WTC11 (cell line): Measurements from ENCODE around the gene TCF12. TPM values are rescaled to one million over a fixed set of nuclear protein-coding genes. Genes with fewer than 3 reads are reported as not detected.

Experiments
- ATAC-seq: fragments of 200-7000 bp; cut with Tn5 transposase; 2 replicates; pipeline ENCODE4 v1.10.0; 2021; ENCODE audit warnings: mild to moderate bottlenecking, moderate library complexity
- CTCF ChIA-PET: fragments of 300-600 bp; sonication (Branson Sonifier 250); formaldehyde crosslinking; loops from one replicate; lab custom pipeline; 2021; ENCODE audit warnings: antibody characterized with exemption; lab: Charles Lee
- POLR2A ChIA-PET: fragments of 350-600 bp; sonication (Branson Sonifier 250); formaldehyde crosslinking; loops from one replicate; lab custom pipeline; 2021; ENCODE audit warnings: antibody characterized with exemption; lab: Charles Lee
- DNase-seq: peaks from one replicate; pipeline ENCODE4 v3.0.0; 2021; ENCODE audit warnings: low spot score
- H3K27ac Mint-ChIP-seq: 2 replicates; pipeline ENCODE4 v1.8.0; 2021; ENCODE audit warnings: mixed read lengths
- H3K27me3 Mint-ChIP-seq: 2 replicates; pipeline ENCODE4 v1.8.0; 2021; ENCODE audit warnings: low read depth, mild to moderate bottlenecking, moderate library complexity, mixed read lengths
- H3K36me3 Mint-ChIP-seq: 2 replicates; pipeline ENCODE4 v1.8.0; 2021; ENCODE audit warnings: mixed read lengths
- H3K4me1 Mint-ChIP-seq: 2 replicates; pipeline ENCODE4 v1.8.0; 2022; ENCODE audit warnings: mixed read lengths
- H3K4me3 Mint-ChIP-seq: 2 replicates; pipeline ENCODE4 v1.8.0; 2021; ENCODE audit warnings: mild to moderate bottlenecking, moderate library complexity, mixed read lengths
- H3K9me3 Mint-ChIP-seq: 2 replicates; pipeline ENCODE4 v1.8.0; 2021; ENCODE audit warnings: mixed read lengths
- AR ChIP-seq: fragments of 250-450 bp; sonication (Bioruptor Pico); IDR thresholded peaks from 2 replicates; pipeline ENCODE4 v1.9.0; 2021; ENCODE audit warnings: mild to moderate bottlenecking
- EMX1 ChIP-seq: fragments of 250-450 bp; sonication (Bioruptor Pico); IDR thresholded peaks from 2 replicates; pipeline ENCODE4 v1.8.0; 2021; ENCODE audit warnings: mild to moderate bottlenecking
- ETV6 ChIP-seq: sonication (generic); formaldehyde crosslinking; IDR thresholded peaks from 2 replicates; pipeline ENCODE4 v1.8.1; 2022; ENCODE audit warnings: mild to moderate bottlenecking, missing genetic modification reagents
- FOXJ3 ChIP-seq: sonication (generic); formaldehyde crosslinking; IDR thresholded peaks from 2 replicates; pipeline ENCODE4 v1.9.0; 2021; ENCODE audit warnings: missing genetic modification reagents, mild to moderate bottlenecking, borderline replicate concordance
- GABPB1 ChIP-seq: sonication (generic); formaldehyde crosslinking; IDR thresholded peaks from 2 replicates; pipeline ENCODE4 v1.8.1; 2023; ENCODE audit warnings: mild to moderate bottlenecking, missing genetic modification reagents
- NFE2L1 ChIP-seq: sonication (generic); formaldehyde crosslinking; IDR thresholded peaks from 2 replicates; pipeline ENCODE4 v1.8.1; 2023; ENCODE audit warnings: missing genetic modification reagents
- NR1H2 ChIP-seq: sonication (generic); formaldehyde crosslinking; IDR thresholded peaks from 2 replicates; pipeline ENCODE4 v1.9.0; 2021; ENCODE audit warnings: mild to moderate bottlenecking, moderate library complexity, missing genetic modification reagents
- NR2C2 ChIP-seq: sonication (generic); formaldehyde crosslinking; IDR thresholded peaks from 2 replicates; pipeline ENCODE4 v1.8.0; 2022; ENCODE audit warnings: mild to moderate bottlenecking, missing genetic modification reagents
- OVOL2 ChIP-seq: fragments of 250-450 bp; sonication (Bioruptor Pico); IDR thresholded peaks from 2 replicates; pipeline ENCODE4 v1.9.0; 2021; ENCODE audit warnings: mild to moderate bottlenecking, borderline replicate concordance
- PREB ChIP-seq: sonication (generic); formaldehyde crosslinking; IDR thresholded peaks from 2 replicates; pipeline ENCODE4 v1.8.1; 2022; ENCODE audit warnings: mild to moderate bottlenecking, missing genetic modification reagents, moderate library complexity, borderline replicate concordance
- RELA ChIP-seq: sonication (generic); formaldehyde crosslinking; IDR thresholded peaks from 2 replicates; pipeline ENCODE4 v1.8.1; 2022; ENCODE audit warnings: missing genetic modification reagents, mild to moderate bottlenecking, borderline replicate concordance
- SOX15 ChIP-seq: fragments of 250-450 bp; sonication (Bioruptor Pico); IDR thresholded peaks from 2 replicates; pipeline ENCODE4 v1.9.0; 2021; ENCODE audit warnings: mild to moderate bottlenecking
- TEAD1 ChIP-seq: sonication (generic); formaldehyde crosslinking; IDR thresholded peaks from 2 replicates; pipeline ENCODE4 v1.8.0; 2022; ENCODE audit warnings: mild to moderate bottlenecking, missing genetic modification reagents
- TEAD4 ChIP-seq: sonication (generic); formaldehyde crosslinking; IDR thresholded peaks from 2 replicates; pipeline ENCODE4 v1.8.0; 2022; ENCODE audit warnings: mild to moderate bottlenecking, missing genetic modification reagents
- ZNF317 ChIP-seq: sonication (generic); formaldehyde crosslinking; IDR thresholded peaks from 2 replicates; pipeline ENCODE4 v1.8.1; 2023; ENCODE audit warnings: low read depth, mild to moderate bottlenecking, moderate library complexity, missing genetic modification reagents, borderline replicate concordance
- ZNF416 ChIP-seq: fragments of 250-450 bp; sonication (Bioruptor Pico); IDR thresholded peaks from 2 replicates; pipeline ENCODE4 v1.9.0; 2021; ENCODE audit warnings: mild to moderate bottlenecking, inconsistent platforms
- ZNF423 ChIP-seq: fragments of 250-450 bp; sonication (Bioruptor Pico); IDR thresholded peaks from 2 replicates; pipeline ENCODE4 v2.1.2; 2022; ENCODE audit warnings: mild to moderate bottlenecking, moderate library complexity
- ZSCAN18 ChIP-seq: fragments of 250-450 bp; sonication (Bioruptor Pico); IDR thresholded peaks from 2 replicates; pipeline ENCODE4 v2.1.2; 2022; ENCODE audit warnings: mild to moderate bottlenecking, moderate library complexity
- total RNA-seq: library from RNA; stranded (reverse); gene quantifications from 3 replicates; pipeline ENCODE4 v1.2.3, GENCODE V29; 2021
- TF ChIP-seq, protein P1 (sequence below): fragments of 250-450 bp; sonication (Bioruptor Pico); IDR thresholded peaks from 2 replicates; pipeline ENCODE4 v1.8.0; 2021; ENCODE audit warnings: mild to moderate bottlenecking
- TF ChIP-seq, protein P2 (sequence below): sonication (generic); formaldehyde crosslinking; IDR thresholded peaks from 2 replicates; pipeline ENCODE4 v1.8.1; 2023; ENCODE audit warnings: mild to moderate bottlenecking, missing genetic modification reagents, borderline replicate concordance
- TF ChIP-seq, protein P3 (sequence below): sonication (generic); formaldehyde crosslinking; IDR thresholded peaks from 2 replicates; pipeline ENCODE4 v1.8.1; 2023; ENCODE audit warnings: mild to moderate bottlenecking, missing genetic modification reagents

TCF12 gene
- total RNA-seq, 1 experiment from 2014 or later: 73.2 TPM

DNA sequence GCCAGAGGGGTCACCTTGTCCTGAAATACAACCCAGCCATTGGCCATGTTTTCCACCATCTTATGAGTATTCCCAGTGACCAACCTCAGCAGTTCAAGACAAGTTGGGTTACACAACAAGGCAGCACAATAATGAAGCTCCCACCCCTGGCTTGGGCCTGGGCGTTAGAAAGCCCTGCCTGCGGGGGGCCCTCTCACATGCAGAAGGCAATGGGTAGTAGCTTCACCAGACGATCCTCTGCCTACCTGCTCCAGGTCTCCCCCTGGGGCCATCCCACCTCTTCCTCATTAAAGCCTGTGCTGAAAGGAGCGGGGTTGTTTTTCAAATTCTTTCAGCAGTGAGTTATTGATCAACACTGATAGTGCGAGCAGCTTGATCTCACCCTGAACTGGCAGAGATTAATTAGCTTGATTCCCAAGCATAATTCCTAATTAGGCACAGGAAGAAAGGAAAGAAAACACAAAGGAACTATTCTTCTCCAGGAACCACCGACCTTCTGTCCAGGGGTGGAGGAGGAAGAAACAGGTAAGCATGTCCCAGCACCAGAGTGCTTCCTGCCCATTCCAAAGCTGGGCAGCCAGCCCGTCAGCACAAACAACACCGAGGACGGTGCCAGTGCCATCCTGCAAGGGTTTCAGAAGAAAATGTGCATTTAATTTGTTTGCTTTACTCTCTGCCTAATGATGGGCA lies 378.2 kb downstream of the TCF12 start:
- DNase-seq: peak; percentile 44
- TF ChIP-seq TEAD4 (CRISPR knock-in tag) (no peak), ZSCAN18 (CRISPR knock-in tag) (0 out of 2 replicates have a peak, but pooled peaks have one; percentile 36), ETV6 (CRISPR knock-in tag) (no peak), ZNF423 (CRISPR knock-in tag) (0 out of 2 replicates have a peak, but pooled peaks have one; percentile 34), PREB (CRISPR knock-in tag) (no peak), AR (no peak), SOX15 (CRISPR knock-in tag) (no peak), ZNF317 (CRISPR knock-in tag) (no peak), RELA (CRISPR knock-in tag) (no peak), EMX1 (CRISPR knock-in tag) (0 out of 2 replicates have a peak, but pooled peaks have one; percentile 63), NR1H2 (CRISPR knock-in tag) (no peak)
- TF ChIP-seq, protein P1, sequence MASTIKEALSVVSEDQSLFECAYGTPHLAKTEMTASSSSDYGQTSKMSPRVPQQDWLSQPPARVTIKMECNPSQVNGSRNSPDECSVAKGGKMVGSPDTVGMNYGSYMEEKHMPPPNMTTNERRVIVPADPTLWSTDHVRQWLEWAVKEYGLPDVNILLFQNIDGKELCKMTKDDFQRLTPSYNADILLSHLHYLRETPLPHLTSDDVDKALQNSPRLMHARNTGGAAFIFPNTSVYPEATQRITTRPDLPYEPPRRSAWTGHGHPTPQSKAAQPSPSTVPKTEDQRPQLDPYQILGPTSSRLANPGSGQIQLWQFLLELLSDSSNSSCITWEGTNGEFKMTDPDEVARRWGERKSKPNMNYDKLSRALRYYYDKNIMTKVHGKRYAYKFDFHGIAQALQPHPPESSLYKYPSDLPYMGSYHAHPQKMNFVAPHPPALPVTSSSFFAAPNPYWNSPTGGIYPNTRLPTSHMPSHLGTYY: no peak
- H3K36me3 Mint-ChIP-seq: no peaks in the 10 kb centered on the region
- no peaks in the 10 kb centered on the region for H3K9me3 Mint-ChIP-seq
- ChIA-PET POLR2A (interaction anchor here (0.8 kb wide), 1 partner anchor 10 kb away, joined by 3 read pairs; no protein-coding TSS in a partner anchor), CTCF (interaction anchor here (0.7 to 2.9 kb wide), 6 partner anchors 9 to 231 kb away, joined by 3 to 19 read pairs (median 4); no protein-coding TSS in a partner anchor)
- H3K4me1 Mint-ChIP-seq: peaks cover 25% of the 10 kb centered on the region
- peak overlapping the region; percentile 71 for H3K27ac Mint-ChIP-seq
- peak; percentile 84 for ATAC-seq
- H3K4me3 Mint-ChIP-seq: no peak overlapping the region
- no peaks in the 10 kb centered on the region for H3K27me3 Mint-ChIP-seq

GRCh38 chr15:57297163-57297593 lies 378.7 kb downstream of the TCF12 start:
- POLR2A ChIA-PET: interaction anchor here (0.8 kb wide), 1 partner anchor 9 kb away, joined by 3 read pairs; no protein-coding TSS in a partner anchor
- CTCF ChIA-PET: interaction anchor here (1.1 to 2.9 kb wide), 4 partner anchors 9 to 230 kb away, joined by 3 to 19 read pairs (median 6); no protein-coding TSS in a partner anchor
- Mint-ChIP-seq H3K4me1 (peaks cover 25% of the 10 kb centered on the region), H3K4me3 (no peak overlapping the region), H3K27me3 (no peaks in the 10 kb centered on the region), H3K27ac (peak overlapping the region; percentile 71; the same call in 1 of the 2 replicates), H3K9me3 (no peaks in the 10 kb centered on the region), H3K36me3 (no peaks in the 10 kb centered on the region)
- DNase-seq: no peak
- ATAC-seq: peak; percentile 31
- TF ChIP-seq, protein P2, sequence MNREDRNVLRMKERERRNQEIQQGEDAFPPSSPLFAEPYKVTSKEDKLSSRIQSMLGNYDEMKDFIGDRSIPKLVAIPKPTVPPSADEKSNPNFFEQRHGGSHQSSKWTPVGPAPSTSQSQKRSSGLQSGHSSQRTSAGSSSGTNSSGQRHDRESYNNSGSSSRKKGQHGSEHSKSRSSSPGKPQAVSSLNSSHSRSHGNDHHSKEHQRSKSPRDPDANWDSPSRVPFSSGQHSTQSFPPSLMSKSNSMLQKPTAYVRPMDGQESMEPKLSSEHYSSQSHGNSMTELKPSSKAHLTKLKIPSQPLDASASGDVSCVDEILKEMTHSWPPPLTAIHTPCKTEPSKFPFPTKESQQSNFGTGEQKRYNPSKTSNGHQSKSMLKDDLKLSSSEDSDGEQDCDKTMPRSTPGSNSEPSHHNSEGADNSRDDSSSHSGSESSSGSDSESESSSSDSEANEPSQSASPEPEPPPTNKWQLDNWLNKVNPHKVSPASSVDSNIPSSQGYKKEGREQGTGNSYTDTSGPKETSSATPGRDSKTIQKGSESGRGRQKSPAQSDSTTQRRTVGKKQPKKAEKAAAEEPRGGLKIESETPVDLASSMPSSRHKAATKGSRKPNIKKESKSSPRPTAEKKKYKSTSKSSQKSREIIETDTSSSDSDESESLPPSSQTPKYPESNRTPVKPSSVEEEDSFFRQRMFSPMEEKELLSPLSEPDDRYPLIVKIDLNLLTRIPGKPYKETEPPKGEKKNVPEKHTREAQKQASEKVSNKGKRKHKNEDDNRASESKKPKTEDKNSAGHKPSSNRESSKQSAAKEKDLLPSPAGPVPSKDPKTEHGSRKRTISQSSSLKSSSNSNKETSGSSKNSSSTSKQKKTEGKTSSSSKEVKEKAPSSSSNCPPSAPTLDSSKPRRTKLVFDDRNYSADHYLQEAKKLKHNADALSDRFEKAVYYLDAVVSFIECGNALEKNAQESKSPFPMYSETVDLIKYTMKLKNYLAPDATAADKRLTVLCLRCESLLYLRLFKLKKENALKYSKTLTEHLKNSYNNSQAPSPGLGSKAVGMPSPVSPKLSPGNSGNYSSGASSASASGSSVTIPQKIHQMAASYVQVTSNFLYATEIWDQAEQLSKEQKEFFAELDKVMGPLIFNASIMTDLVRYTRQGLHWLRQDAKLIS (CRISPR knock-in tag): no peak
- TF ChIP-seq ZNF416 (CRISPR knock-in tag) (no peak), NR2C2 (no peak), OVOL2 (no peak), NFE2L1 (CRISPR knock-in tag) (no peak), TEAD1 (CRISPR knock-in tag) (no peak), FOXJ3 (CRISPR knock-in tag) (no peak), GABPB1 (CRISPR knock-in tag) (no peak)
- TF ChIP-seq, protein P1: no peak
- TF ChIP-seq, protein P3, sequence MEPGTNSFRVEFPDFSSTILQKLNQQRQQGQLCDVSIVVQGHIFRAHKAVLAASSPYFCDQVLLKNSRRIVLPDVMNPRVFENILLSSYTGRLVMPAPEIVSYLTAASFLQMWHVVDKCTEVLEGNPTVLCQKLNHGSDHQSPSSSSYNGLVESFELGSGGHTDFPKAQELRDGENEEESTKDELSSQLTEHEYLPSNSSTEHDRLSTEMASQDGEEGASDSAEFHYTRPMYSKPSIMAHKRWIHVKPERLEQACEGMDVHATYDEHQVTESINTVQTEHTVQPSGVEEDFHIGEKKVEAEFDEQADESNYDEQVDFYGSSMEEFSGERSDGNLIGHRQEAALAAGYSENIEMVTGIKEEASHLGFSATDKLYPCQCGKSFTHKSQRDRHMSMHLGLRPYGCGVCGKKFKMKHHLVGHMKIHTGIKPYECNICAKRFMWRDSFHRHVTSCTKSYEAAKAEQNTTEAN (CRISPR knock-in tag): no peak
